A549 (cell line): ENCODE measurements around the gene ALX3.

ENCODE experiments used
- CBX8 ChIP-seq: fragments of 200-600 bp; sonication (generic); IDR thresholded peaks from 2 replicates; pipeline ENCODE4 v1.6.1; 2016
- CHD2 ChIP-seq: fragments of 150-350 bp; IDR thresholded peaks from 2 replicates; pipeline ENCODE4 v1.6.1; 2014; ENCODE audit warnings: low read length; ENCODE audit not compliant: partially characterized antibody
- EP300 ChIP-seq, 2 experiments: fragments of >200 bp; sonication (Bioruptor Twin); formaldehyde crosslinking; IDR thresholded peaks; 2 replicates in 1 of 2; 3 replicates in 1 of 2; pipeline ENCODE4 v1.6.1; 2016 to 2017
- JUN ChIP-seq, 2 experiments: fragments of >200 bp; sonication (Bioruptor Twin); formaldehyde crosslinking; IDR thresholded peaks; 2 replicates in 1 of 2; 3 replicates in 1 of 2; pipeline ENCODE4 v1.6.1; 2016 to 2017
- MYC ChIP-seq: IDR thresholded peaks from 2 replicates; pipeline ENCODE4 v1.6.1; 2012; ENCODE audit warnings: mild to moderate bottlenecking, inconsistent platforms, low read length, improper control_type of control experiment, borderline replicate concordance
- NPAS2 ChIP-seq: fragments of 250-450 bp; sonication (Bioruptor Pico); IDR thresholded peaks from 2 replicates; pipeline ENCODE4 v1.8.0; 2022; ENCODE audit warnings: mild to moderate bottlenecking, moderate library complexity, borderline replicate concordance
- PBX3 ChIP-seq: IDR thresholded peaks from 2 replicates; pipeline ENCODE4 v1.6.1; 2012
- POLR2A ChIP-seq: IDR thresholded peaks from 2 replicates; pipeline ENCODE4 v1.6.1; 2012; ENCODE audit warnings: mild to moderate bottlenecking, low read length
- TP53 ChIP-seq: fragments of 250-450 bp; sonication (Bioruptor Pico); IDR thresholded peaks from 2 replicates; pipeline ENCODE4 v1.5.0; 2021; ENCODE audit warnings: mild to moderate bottlenecking, moderate library complexity
- ZSCAN20 ChIP-seq: fragments of 250-450 bp; sonication (Bioruptor Pico); IDR thresholded peaks from 2 replicates; pipeline ENCODE4 v1.8.0; 2022; ENCODE audit warnings: mild to moderate bottlenecking, moderate library complexity
- TF ChIP-seq, protein P1 (sequence below): fragments of 250-450 bp; sonication (Bioruptor Pico); IDR thresholded peaks from 2 replicates; pipeline ENCODE4 v1.5.0; 2021; ENCODE audit warnings: mild to moderate bottlenecking, moderate library complexity, borderline replicate concordance
- TF ChIP-seq, protein P2 (sequence below): fragments of >200 bp; sonication (Bioruptor Twin); formaldehyde crosslinking; IDR thresholded peaks from 3 replicates; pipeline ENCODE4 v1.5.1; 2016
- TF ChIP-seq, protein P3 (sequence below): fragments of 150-350 bp; IDR thresholded peaks from 2 replicates; pipeline ENCODE4 v1.6.1; 2014; ENCODE audit warnings: low read depth, mild to moderate bottlenecking, low read length
- TF ChIP-seq, protein P4 (sequence below): IDR thresholded peaks from 2 replicates; pipeline ENCODE4 v1.6.1; 2012; ENCODE audit warnings: low read depth, borderline replicate concordance

DNA sequence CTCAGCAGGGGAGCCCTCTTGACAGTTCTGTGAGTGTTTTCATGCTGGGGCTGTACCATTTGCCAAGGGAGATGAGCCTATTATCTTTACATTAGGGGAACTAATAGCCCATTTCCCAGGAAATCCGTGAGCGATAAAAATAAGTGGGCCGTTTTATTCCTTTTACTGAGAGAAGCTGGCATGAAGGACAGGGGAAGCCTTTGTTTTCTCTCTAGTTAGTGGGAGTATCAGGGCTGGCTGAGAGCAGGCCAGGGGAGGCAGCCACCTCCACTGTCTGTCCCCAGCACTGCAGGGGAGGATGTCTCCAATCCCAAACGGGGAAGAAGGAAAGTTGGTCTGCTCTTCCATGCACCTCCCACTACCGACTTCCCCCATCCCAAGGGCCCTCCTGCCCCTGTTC lies 44.3 kb upstream of the ALX3 start:
- TF ChIP-seq, protein P1, sequence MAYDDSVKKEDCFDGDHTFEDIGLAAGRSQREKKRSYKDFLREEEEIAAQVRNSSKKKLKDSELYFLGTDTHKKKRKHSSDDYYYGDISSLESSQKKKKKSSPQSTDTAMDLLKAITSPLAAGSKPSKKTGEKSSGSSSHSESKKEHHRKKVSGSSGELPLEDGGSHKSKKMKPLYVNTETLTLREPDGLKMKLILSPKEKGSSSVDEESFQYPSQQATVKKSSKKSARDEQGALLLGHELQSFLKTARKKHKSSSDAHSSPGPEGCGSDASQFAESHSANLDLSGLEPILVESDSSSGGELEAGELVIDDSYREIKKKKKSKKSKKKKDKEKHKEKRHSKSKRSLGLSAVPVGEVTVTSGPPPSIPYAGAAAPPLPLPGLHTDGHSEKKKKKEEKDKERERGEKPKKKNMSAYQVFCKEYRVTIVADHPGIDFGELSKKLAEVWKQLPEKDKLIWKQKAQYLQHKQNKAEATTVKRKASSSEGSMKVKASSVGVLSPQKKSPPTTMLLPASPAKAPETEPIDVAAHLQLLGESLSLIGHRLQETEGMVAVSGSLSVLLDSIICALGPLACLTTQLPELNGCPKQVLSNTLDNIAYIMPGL (CRISPR knock-in tag) = no peak
- TF ChIP-seq, protein P2, sequence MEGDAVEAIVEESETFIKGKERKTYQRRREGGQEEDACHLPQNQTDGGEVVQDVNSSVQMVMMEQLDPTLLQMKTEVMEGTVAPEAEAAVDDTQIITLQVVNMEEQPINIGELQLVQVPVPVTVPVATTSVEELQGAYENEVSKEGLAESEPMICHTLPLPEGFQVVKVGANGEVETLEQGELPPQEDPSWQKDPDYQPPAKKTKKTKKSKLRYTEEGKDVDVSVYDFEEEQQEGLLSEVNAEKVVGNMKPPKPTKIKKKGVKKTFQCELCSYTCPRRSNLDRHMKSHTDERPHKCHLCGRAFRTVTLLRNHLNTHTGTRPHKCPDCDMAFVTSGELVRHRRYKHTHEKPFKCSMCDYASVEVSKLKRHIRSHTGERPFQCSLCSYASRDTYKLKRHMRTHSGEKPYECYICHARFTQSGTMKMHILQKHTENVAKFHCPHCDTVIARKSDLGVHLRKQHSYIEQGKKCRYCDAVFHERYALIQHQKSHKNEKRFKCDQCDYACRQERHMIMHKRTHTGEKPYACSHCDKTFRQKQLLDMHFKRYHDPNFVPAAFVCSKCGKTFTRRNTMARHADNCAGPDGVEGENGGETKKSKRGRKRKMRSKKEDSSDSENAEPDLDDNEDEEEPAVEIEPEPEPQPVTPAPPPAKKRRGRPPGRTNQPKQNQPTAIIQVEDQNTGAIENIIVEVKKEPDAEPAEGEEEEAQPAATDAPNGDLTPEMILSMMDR = no peak
- no peak for TF ChIP-seq JUN (IDR thresholded peaks at IDR 0.05)
- TF ChIP-seq EP300 (IDR thresholded peaks at IDR 0.05) = no peak
- no peak for TF ChIP-seq MYC
- no peak for TF ChIP-seq CHD2
- no peak for TF ChIP-seq TP53 (CRISPR knock-in tag)
- no peak for TF ChIP-seq PBX3
- no peak for TF ChIP-seq NPAS2 (CRISPR knock-in tag)
- TF ChIP-seq, protein P3, sequence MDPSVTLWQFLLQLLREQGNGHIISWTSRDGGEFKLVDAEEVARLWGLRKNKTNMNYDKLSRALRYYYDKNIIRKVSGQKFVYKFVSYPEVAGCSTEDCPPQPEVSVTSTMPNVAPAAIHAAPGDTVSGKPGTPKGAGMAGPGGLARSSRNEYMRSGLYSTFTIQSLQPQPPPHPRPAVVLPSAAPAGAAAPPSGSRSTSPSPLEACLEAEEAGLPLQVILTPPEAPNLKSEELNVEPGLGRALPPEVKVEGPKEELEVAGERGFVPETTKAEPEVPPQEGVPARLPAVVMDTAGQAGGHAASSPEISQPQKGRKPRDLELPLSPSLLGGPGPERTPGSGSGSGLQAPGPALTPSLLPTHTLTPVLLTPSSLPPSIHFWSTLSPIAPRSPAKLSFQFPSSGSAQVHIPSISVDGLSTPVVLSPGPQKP = no peak
- TF ChIP-seq, protein P4, sequence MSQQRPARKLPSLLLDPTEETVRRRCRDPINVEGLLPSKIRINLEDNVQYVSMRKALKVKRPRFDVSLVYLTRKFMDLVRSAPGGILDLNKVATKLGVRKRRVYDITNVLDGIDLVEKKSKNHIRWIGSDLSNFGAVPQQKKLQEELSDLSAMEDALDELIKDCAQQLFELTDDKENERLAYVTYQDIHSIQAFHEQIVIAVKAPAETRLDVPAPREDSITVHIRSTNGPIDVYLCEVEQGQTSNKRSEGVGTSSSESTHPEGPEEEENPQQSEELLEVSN = no peak
- TF ChIP-seq ZSCAN20 (CRISPR knock-in tag) = no peak
- no peak for TF ChIP-seq CBX8
- no peak for TF ChIP-seq POLR2A
